Neuronal stem cell (in vitro differentiated cells): ENCODE results near the gene BMP8B.

Experiments
- DNase-seq: peaks from one replicate; pipeline ENCODE4 v3.0.0-alpha.2; 2013; ENCODE audit warnings: low spot score
- H2AFZ ChIP-seq: one replicate; pipeline ENCODE4 v1.6.1; 2013; ENCODE audit warnings: mild to moderate bottlenecking, low read length, inconsistent platforms
- H2AK5ac ChIP-seq: 2 replicates; pipeline ENCODE4 v1.6.1; 2013; ENCODE audit warnings: low read depth, mild to moderate bottlenecking, inconsistent platforms, low read length, moderate library complexity, mixed read lengths
- H2BK120ac ChIP-seq: 2 replicates; pipeline ENCODE4 v1.6.1; 2013; ENCODE audit warnings: low read depth, mild to moderate bottlenecking, inconsistent platforms, low read length, moderate library complexity, mixed read lengths
- H2BK12ac ChIP-seq: one replicate; pipeline ENCODE4 v1.6.1; 2013; ENCODE audit warnings: low read length, inconsistent platforms
- H2BK15ac ChIP-seq: 2 replicates; pipeline ENCODE4 v1.6.1; 2013; ENCODE audit warnings: mild to moderate bottlenecking, low read length, inconsistent platforms, mixed read lengths
- H2BK5ac ChIP-seq: one replicate; pipeline ENCODE4 v1.6.1; 2013; ENCODE audit warnings: inconsistent platforms, mild to moderate bottlenecking, low read length, moderate library complexity
- H3K14ac ChIP-seq: one replicate; pipeline ENCODE4 v1.6.1; 2013; ENCODE audit warnings: low read length, inconsistent platforms
- H3K18ac ChIP-seq: 2 replicates; pipeline ENCODE4 v1.6.1; 2013; ENCODE audit warnings: low read length, inconsistent platforms
- H3K23ac ChIP-seq: 2 replicates; pipeline ENCODE4 v1.6.1; 2013; ENCODE audit warnings: low read depth, mild to moderate bottlenecking, mixed read lengths, low read length, inconsistent platforms; ENCODE audit not compliant: poor library complexity
- H3K27ac ChIP-seq: replicated peaks from 3 replicates; pipeline ENCODE4 v1.5.1; 2013; ENCODE audit warnings: low read length, inconsistent platforms
- H3K27me3 ChIP-seq, 3 experiments: 2 replicates each; pipeline ENCODE4 v1.6.1; 2013; ENCODE audit warnings: low read length in 3 of 3, mild to moderate bottlenecking in 2 of 3, inconsistent platforms in 1 of 3, low read depth in 1 of 3, mixed read lengths in 1 of 3, moderate library complexity in 1 of 3; ENCODE audit not compliant: control insufficient read depth in 3 of 3, insufficient read depth in 3 of 3
- H3K36me3 ChIP-seq, 2 donors: replicated peaks in 1 of 2; 2 replicates each; pipeline ENCODE4 v1.6.1; 2013; ENCODE audit warnings: low read length in 2 of 2; ENCODE audit not compliant: control insufficient read depth in 2 of 2, insufficient read depth in 2 of 2
- H3K4ac ChIP-seq: 2 replicates; pipeline ENCODE4 v1.6.1; 2013; ENCODE audit warnings: inconsistent platforms, mild to moderate bottlenecking, low read length, moderate library complexity
- H3K4me1 ChIP-seq, 2 donors: 1 replicate in 1 of 2; 2 replicates in 1 of 2; pipeline ENCODE4 v1.6.1; 2013; ENCODE audit warnings: low read length in 2 of 2, low read depth in 1 of 2; ENCODE audit not compliant: control insufficient read depth in 2 of 2, insufficient read depth in 1 of 2
- H3K4me2 ChIP-seq: one replicate; pipeline ENCODE4 v1.6.1; 2013; ENCODE audit warnings: mild to moderate bottlenecking, low read length, inconsistent platforms; ENCODE audit not compliant: insufficient read depth, poor library complexity, severe bottlenecking
- H3K4me3 ChIP-seq, 2 donors: 2 replicates each; pipeline ENCODE4 v1.5.1; 2013; ENCODE audit warnings: low read length in 2 of 2, mild to moderate bottlenecking in 2 of 2, inconsistent platforms in 1 of 2, moderate library complexity in 1 of 2
- H3K79me1 ChIP-seq: one replicate; pipeline ENCODE4 v1.6.1; 2013; ENCODE audit warnings: low read depth, mild to moderate bottlenecking, inconsistent platforms, low read length, moderate library complexity
- H3K9ac ChIP-seq: one replicate; pipeline ENCODE4 v1.6.1; 2013; ENCODE audit warnings: mild to moderate bottlenecking, low read depth, low read length, inconsistent platforms; ENCODE audit not compliant: poor library complexity
- H3K9me3 ChIP-seq, 2 donors: replicated peaks in 1 of 2; 2 replicates each; pipeline versions ENCODE3 to v1.6.1; 2013; ENCODE audit warnings: low read length in 2 of 2, mild to moderate bottlenecking in 2 of 2, inconsistent platforms in 1 of 2, low read depth in 1 of 2, mixed read lengths in 1 of 2, moderate library complexity in 1 of 2; ENCODE audit not compliant: control insufficient read depth in 2 of 2, insufficient read depth in 1 of 2
- H4K8ac ChIP-seq: one replicate; pipeline ENCODE4 v1.6.1; 2013; ENCODE audit warnings: low read depth, mild to moderate bottlenecking, inconsistent platforms, low read length, moderate library complexity
- H4K91ac ChIP-seq: one replicate; pipeline ENCODE4 v1.6.1; 2013; ENCODE audit warnings: low read length, low read depth, mild to moderate bottlenecking, inconsistent platforms; ENCODE audit not compliant: poor library complexity
- WGBS, 2 donors: extraction: QIAGEN DNeasy Blood & Tissue Kit; methylation state at CpG; one replicate each; pipeline ENCODE4 v1.1.7; 2013; ENCODE audit warnings: missing lambda C conversion rate in 2 of 2, mixed read lengths in 1 of 2; ENCODE audit not compliant: insufficient read length in 2 of 2, insufficient replicate concordance in 1 of 2; ENCODE audit errors: extremely low coverage in 2 of 2; 5-methylcytosine and 5-hydroxymethylcytosine counted together

Gene BMP8B

GRCh38 chr1:39816415-39817090 is 27.9 kb upstream of the BMP8B start:
- DNase-seq: peak; percentile 81
- no CpG with 5 or more reads among the region's 11 CpGs for WGBS, 2 donors

GRCh38 chr1:39812913-39813312 is 24.2 kb upstream of the BMP8B start:
- Histone ChIP-seq H3K23ac (no peak overlapping the region), H3K9me3 (peaks cover 0 to 2% of the 10 kb centered on the region in 2 donors), H2AFZ (no peak overlapping the region), H4K91ac (no peak overlapping the region), H2BK15ac (no peak overlapping the region), H2BK12ac (no peak overlapping the region), H3K79me1 (no peaks in the 10 kb centered on the region), H2AK5ac (no peak overlapping the region), H3K18ac (no peak overlapping the region), H3K4me1 (peaks cover 0 to 7% of the 10 kb centered on the region in 2 donors), H2BK120ac (no peak overlapping the region), H2BK5ac (no peak overlapping the region), H3K14ac (no peak overlapping the region), H3K4me2 (no peak overlapping the region), H3K36me3 (no peaks in the 10 kb centered on the region), H4K8ac (no peak overlapping the region), H3K4me3 (no peak overlapping the region), H3K27ac (no peak overlapping the region), H3K4ac (no peak overlapping the region), H3K9ac (no peak overlapping the region), H3K27me3 (peaks cover 0 to 5% (median 0%) of the 10 kb centered on the region in 3 experiments)
- no peak for DNase-seq
- WGBS, 2 donors: no CpG with 5 or more reads among the region's 3 CpGs

More at GRCh38 chr1:39816415-39817090, 27.9 kb upstream of the BMP8B start:
- Histone ChIP-seq H2BK12ac (peak overlapping the region; percentile 92), H3K4me1 (peaks cover 0 to 7% of the 10 kb centered on the region in 2 donors), H3K79me1 (no peaks in the 10 kb centered on the region), H3K4me2 (no peak overlapping the region), H4K8ac (no peak overlapping the region), H3K14ac (peak overlapping the region; percentile 22), H2BK15ac (no peak overlapping the region), H3K27me3 (peaks cover 0 to 5% (median 0%) of the 10 kb centered on the region in 3 experiments), H2AK5ac (peak overlapping the region; percentile 42), H3K18ac (peak overlapping the region; percentile 20), H2AFZ (no peak overlapping the region), H3K9me3 (peaks cover 2 to 5% of the 10 kb centered on the region in 2 donors), H3K23ac (no peak overlapping the region), H3K4ac (peak overlapping the region; percentile 7), H2BK5ac (no peak overlapping the region), H3K4me3 (no peak overlapping the region), H2BK120ac (no peak overlapping the region), H3K36me3 (no peaks in the 10 kb centered on the region), H4K91ac (no peak overlapping the region), H3K27ac (no peak overlapping the region), H3K9ac (no peak overlapping the region)

- Histone ChIP-seq H3K4ac (no peak overlapping the region), H4K8ac (no peak overlapping the region), H3K18ac (no peak overlapping the region), H2AK5ac (no peak overlapping the region), H3K27me3 (no peaks in the 10 kb centered on the region), H3K36me3 (no peaks in the 10 kb centered on the region), H2BK12ac (no peak overlapping the region), H2AFZ (no peak overlapping the region), H4K91ac (no peak overlapping the region), H2BK15ac (no peak overlapping the region), H2BK120ac (no peak overlapping the region), H3K4me2 (no peak overlapping the region), H3K4me1 (no peaks in the 10 kb centered on the region), H3K14ac (no peak overlapping the region), H3K4me3 (no peak overlapping the region), H3K27ac (no peak overlapping the region), H2BK5ac (no peak overlapping the region), H3K23ac (no peak overlapping the region), H3K79me1 (no peaks in the 10 kb centered on the region), H3K9ac (no peak overlapping the region), H3K9me3 (peaks cover 0 to 2% of the 10 kb centered on the region in 2 donors)
- WGBS, 2 donors: no CpG with 5 or more reads among the region's 8 CpGs
- DNase-seq: no peak
These were observed 20.3 kb upstream of the BMP8B start for GRCh38 chr1:39808784-39809517.

- no CpG with 5 or more reads among the region's 2 CpGs for WGBS, 2 donors
- Histone ChIP-seq H3K79me1 (no peaks in the 10 kb centered on the region), H3K4ac (no peak overlapping the region), H2BK5ac (no peak overlapping the region), H3K18ac (no peak overlapping the region), H3K14ac (no peak overlapping the region), H3K27ac (no peak overlapping the region), H3K4me1 (peaks cover 0 to 1% of the 10 kb centered on the region in 2 donors), H2AK5ac (no peak overlapping the region), H3K4me3 (no peak overlapping the region), H4K91ac (no peak overlapping the region), H3K4me2 (no peak overlapping the region), H2BK15ac (no peak overlapping the region), H2AFZ (no peak overlapping the region), H3K9me3 (peaks cover 0 to 2% of the 10 kb centered on the region in 2 donors), H4K8ac (no peak overlapping the region), H3K36me3 (no peaks in the 10 kb centered on the region), H2BK12ac (no peak overlapping the region), H3K9ac (no peak overlapping the region), H2BK120ac (no peak overlapping the region), H3K27me3 (peaks cover 0 to 3% (median 0%) of the 10 kb centered on the region in 3 experiments), H3K23ac (no peak overlapping the region)
- DNase-seq: no peak
These were observed 16.7 kb upstream of the BMP8B start for GRCh38 chr1:39805385-39805784.
